Measurements from ENCODE around the gene KEAP1.
A peak's percentile ranks its signal among the peaks of the same experiment; 100 is the strongest.
"Not testable (repeated sequence)": the region's sequence is repeated elsewhere in the genome, so short reads cannot be mapped to it uniquely, and the experiment has no call there.

The KEAP1 gene

DNA sequence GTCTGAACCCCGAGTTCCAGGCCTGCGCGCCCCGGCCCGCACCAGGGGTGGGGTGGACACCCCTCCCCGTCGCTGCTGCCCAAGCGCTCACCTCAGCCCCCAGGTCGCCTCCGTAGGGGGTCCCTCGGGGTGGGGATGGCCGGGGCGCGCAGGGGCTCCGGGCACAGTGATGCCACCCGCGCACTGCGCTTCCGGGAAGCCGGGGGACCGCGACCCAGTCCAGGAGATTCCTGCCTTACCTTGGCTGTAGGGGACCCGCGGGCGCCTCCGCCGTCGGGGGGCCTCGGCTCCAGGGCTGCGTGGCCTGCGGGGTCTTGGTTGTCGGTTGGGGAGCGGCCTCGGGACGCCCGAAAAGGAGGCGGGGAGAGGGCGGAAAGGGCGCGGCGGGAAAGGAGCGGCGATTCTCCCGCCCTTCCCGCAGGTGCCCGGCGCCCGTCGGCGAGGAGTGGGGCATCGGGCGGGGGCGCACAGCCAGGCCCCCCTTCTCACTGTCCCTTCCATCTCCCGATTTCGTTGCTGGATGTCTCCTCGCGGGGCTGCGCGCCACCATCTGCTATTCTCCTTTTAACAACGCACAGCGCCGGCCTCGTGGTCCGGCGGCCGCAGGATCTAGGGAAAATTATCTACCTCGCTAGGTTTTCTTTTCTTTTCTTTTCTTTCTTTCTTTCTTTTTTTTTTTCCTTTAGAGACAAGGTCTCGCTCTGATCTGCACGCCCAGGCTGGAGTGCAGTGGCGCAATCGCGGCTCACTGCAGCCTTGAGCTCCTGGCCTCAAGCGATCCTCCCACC is at the start of gene KEAP1:
Gene KEAP1 (minus strand): TSS at position 355 of the 788 bp plus-strand sequence. CDS start 3,323 bp downstream, outside the sequence.
- TF ChIP-seq, protein P1, sequence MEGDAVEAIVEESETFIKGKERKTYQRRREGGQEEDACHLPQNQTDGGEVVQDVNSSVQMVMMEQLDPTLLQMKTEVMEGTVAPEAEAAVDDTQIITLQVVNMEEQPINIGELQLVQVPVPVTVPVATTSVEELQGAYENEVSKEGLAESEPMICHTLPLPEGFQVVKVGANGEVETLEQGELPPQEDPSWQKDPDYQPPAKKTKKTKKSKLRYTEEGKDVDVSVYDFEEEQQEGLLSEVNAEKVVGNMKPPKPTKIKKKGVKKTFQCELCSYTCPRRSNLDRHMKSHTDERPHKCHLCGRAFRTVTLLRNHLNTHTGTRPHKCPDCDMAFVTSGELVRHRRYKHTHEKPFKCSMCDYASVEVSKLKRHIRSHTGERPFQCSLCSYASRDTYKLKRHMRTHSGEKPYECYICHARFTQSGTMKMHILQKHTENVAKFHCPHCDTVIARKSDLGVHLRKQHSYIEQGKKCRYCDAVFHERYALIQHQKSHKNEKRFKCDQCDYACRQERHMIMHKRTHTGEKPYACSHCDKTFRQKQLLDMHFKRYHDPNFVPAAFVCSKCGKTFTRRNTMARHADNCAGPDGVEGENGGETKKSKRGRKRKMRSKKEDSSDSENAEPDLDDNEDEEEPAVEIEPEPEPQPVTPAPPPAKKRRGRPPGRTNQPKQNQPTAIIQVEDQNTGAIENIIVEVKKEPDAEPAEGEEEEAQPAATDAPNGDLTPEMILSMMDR (IDR thresholded peaks at IDR 0.05; ENCODE audit: unreplicated experiment in 3 of 3), result no peak
- peaks cover 20% of the 10 kb centered on the region for H3K36me3 Mint-ChIP-seq (ENCODE audit: low read depth)
- H3K27ac Mint-ChIP-seq, result peak within 1 kb of the TSS; percentile 92 to 98 (median 97)

DNA sequence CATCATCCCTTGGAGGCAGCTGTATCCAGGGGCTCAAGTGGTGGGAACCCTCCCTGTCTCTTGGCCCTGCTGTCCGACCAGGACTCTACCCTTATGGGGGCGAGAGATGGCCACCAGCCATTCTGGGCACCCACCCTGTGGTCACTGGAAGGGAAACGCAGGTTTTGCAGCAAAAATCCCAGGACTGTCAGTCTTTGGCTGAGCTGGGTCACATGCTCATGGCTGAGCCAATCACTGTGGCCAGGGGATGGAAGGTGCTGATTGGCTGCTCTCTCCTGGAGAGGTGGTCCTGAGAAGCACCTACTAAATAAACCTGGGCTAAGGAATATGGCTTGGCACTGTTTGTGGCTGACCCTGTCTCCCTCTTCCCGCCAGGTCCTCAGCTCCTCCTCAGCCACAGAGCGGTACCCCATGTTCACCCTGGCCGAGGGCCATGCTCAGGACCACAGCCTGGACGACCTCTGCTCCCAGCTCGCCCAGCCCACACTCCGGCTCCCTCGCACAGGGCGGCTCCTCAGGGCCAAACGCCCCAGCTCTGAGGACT is 49.4 kb upstream of the KEAP1 start:
- no peak overlapping the region for H3K27ac Mint-ChIP-seq
- H3K27me3 Mint-ChIP-seq (ENCODE audit: low read depth), result no peaks in the 10 kb centered on the region
- peaks cover 71% of the 10 kb centered on the region for H3K36me3 Mint-ChIP-seq (ENCODE audit: low read depth)
- TF ChIP-seq, protein P1 (IDR thresholded peaks at IDR 0.05; ENCODE audit: unreplicated experiment in 3 of 3), result no peak
- H3K9me3 Mint-ChIP-seq, result no peaks in the 10 kb centered on the region
- H3K4me3 Mint-ChIP-seq, result no peak overlapping the region
- no peaks in the 10 kb centered on the region for H3K4me1 Mint-ChIP-seq

More for the DNA sequence above, at the start of gene KEAP1:
- Mint-ChIP-seq H3K27me3 (ENCODE audit: low read depth) (peaks cover 4% of the 10 kb centered on the region), H3K4me1 (peaks cover 10% of the 10 kb centered on the region), H3K9me3 (no peaks in the 10 kb centered on the region), H3K4me3 (peak within 1 kb of the TSS; percentile 93 to 98 (median 95))

DNA sequence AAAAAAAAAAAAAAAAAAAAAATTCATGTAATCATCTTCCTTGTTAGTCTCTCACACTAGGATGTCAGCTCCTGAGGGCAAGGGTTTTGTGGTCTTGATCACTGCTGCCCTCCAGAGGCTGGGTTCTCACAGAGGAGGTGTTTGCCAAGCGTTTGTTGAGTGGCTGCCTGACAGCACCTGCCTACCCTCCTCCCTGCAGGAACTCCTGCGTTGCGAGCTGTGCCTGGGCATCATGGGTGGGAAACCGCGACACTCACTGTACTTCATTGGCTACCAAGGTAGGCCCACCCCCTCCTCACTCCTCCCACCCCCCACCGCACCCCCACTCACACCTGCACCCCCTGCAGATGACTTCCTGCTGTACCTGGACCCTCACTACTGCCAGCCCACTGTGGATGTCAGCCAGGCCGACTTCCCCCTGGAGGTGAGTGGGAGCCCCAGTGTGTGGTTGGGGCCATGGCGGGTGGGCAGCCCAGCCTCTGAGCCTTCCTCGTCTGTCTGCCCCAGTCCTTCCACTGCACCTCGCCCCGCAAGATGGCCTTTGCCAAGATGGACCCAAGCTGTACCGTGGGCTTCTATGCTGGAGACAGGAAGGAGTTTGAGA is 48.6 kb upstream of the KEAP1 start:
- no peaks in the 10 kb centered on the region for H3K9me3 Mint-ChIP-seq
- H3K27ac Mint-ChIP-seq, result no peak overlapping the region
- H3K4me3 Mint-ChIP-seq, result no peak overlapping the region
- peaks cover 75% of the 10 kb centered on the region for H3K36me3 Mint-ChIP-seq (ENCODE audit: low read depth)
- H3K4me1 Mint-ChIP-seq, result no peaks in the 10 kb centered on the region
- TF ChIP-seq, protein P1 (IDR thresholded peaks at IDR 0.05; ENCODE audit: unreplicated experiment in 3 of 3), result no peak
- no peaks in the 10 kb centered on the region for H3K27me3 Mint-ChIP-seq (ENCODE audit: low read depth)

DNA sequence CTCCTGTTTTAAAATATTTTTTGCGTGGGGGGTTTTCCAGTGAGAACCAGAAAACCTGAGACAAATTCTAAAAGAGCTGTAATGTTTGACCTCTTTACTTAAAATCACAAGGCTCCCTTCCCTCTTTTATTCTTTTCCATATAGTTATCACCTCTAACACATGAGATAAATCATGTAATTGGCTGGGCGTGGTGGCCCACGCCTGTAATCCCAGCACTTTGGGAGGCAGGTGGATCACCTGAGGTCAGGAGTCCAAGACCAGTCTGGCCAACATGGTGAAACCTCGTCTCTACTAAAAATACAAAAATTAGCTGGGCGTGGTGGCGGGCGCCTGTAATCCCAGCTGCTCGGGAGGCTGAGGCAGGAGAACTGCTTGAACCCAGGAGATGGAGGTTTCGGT is 47.9 kb upstream of the KEAP1 start:
- not testable (repeated sequence) for H3K4me3 Mint-ChIP-seq
- H3K36me3 Mint-ChIP-seq (ENCODE audit: low read depth), result peaks cover 71% of the 10 kb centered on the region

DNA sequence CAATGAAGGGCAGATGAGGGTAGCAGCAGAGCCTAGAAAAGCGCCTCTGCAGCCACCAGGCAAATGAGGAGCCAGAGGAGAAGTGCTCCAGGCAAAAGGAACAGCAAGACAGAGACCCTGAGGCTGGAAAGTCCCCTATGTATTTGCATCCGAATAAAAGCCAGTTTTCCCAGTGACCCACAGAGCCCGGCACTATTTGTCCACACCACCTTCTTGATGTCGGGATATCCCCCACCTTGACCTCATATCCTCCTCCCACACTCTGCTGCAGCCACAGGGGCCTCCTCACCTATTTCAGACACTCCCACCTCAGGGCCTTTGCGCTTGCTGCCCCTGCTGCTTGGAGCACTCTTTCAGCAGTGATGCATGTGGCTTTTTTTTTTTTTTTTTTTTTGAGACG is 47.2 kb upstream of the KEAP1 start:
- no peak overlapping the region for H3K4me3 Mint-ChIP-seq
- H3K27ac Mint-ChIP-seq, result no peak overlapping the region
- no peaks in the 10 kb centered on the region for H3K27me3 Mint-ChIP-seq (ENCODE audit: low read depth)
- no peaks in the 10 kb centered on the region for H3K4me1 Mint-ChIP-seq
- no peaks in the 10 kb centered on the region for H3K9me3 Mint-ChIP-seq
- TF ChIP-seq, protein P1 (IDR thresholded peaks at IDR 0.05; ENCODE audit: unreplicated experiment in 3 of 3), result no peak
- peaks cover 67% of the 10 kb centered on the region for H3K36me3 Mint-ChIP-seq (ENCODE audit: low read depth)

More for the DNA sequence above, 47.9 kb upstream of the KEAP1 start:
- not testable (repeated sequence) for H3K4me1 Mint-ChIP-seq; H3K27me3 Mint-ChIP-seq (ENCODE audit: low read depth); H3K9me3 Mint-ChIP-seq; H3K27ac Mint-ChIP-seq

DNA sequence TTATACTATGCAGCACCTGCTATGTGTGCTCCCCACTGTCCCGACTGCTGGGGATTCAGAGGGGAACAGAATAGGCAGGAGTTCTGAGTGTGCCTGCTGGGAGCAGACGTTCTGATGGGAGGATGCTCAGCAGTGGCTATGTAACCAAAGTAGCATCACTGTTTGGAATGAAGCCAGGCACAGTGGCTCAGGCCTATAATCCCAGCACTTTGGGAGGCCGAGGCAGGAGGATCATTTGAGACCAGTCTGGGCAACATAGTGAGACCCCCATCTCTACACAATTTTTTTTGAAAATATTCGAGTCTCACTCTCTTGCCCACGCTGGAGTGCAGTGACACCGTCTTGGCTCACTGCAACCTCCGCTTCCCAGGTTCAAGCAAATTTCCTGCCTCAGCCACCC is 46.6 kb upstream of the KEAP1 start:
- TF ChIP-seq, protein P1 (IDR thresholded peaks at IDR 0.05; ENCODE audit: unreplicated experiment in 3 of 3), result no peak
- H3K27ac Mint-ChIP-seq, result no peak overlapping the region
- peaks cover 5% of the 10 kb centered on the region for H3K4me1 Mint-ChIP-seq
- no peak overlapping the region for H3K4me3 Mint-ChIP-seq
- no peaks in the 10 kb centered on the region for H3K9me3 Mint-ChIP-seq
- H3K36me3 Mint-ChIP-seq (ENCODE audit: low read depth), result peaks cover 66% of the 10 kb centered on the region
- H3K27me3 Mint-ChIP-seq (ENCODE audit: low read depth), result no peaks in the 10 kb centered on the region

All from nephron (organoid).